Endothelial cell of umbilical vein (primary cell): Measurements from ENCODE around the gene LMO7. TPM values are rescaled to one million over a fixed set of nuclear protein-coding genes. Genes with fewer than 3 reads are reported as not detected.

Experiments
- BruUV-seq: library from RNA; stranded (reverse); fragments of 400-500 nt; replicated peaks from 2 replicates; lab custom pipeline; 2021; lab: Mats Ljungman, UMichigan
- CTCF ChIA-PET: fragments of 300-600, 350-600 bp; sonication (Branson Sonifier 250); formaldehyde crosslinking; loops from one replicate; lab custom pipeline; 2021; ENCODE audit warnings: antibody characterized with exemption, inconsistent platforms; lab: Charles Lee
- POLR2A ChIA-PET: fragments of 300-600, 350-600 bp; sonication (Branson Sonifier 250); formaldehyde crosslinking; loops from one replicate; lab custom pipeline; 2021; ENCODE audit warnings: antibody characterized with exemption, inconsistent platforms; lab: Charles Lee
- DNase-seq: peaks from one replicate; pipeline ENCODE4 v3.0.0-alpha.2; 2011; ENCODE audit warnings: low read depth, low spot score
- FAIRE-seq: peaks from 2 replicates; lab custom pipeline; 2011; peaks lifted over from hg19 to GRCh38; lab: Jason Lieb, UNC
- H2AFZ ChIP-seq: 2 replicates; pipeline ENCODE4 v1.6.0; 2012; ENCODE audit warnings: low read depth, low read length, control low read depth, inconsistent platforms
- H3K27ac ChIP-seq: 2 replicates; pipeline ENCODE4 v1.5.1; 2011; ENCODE audit warnings: low read depth, mild to moderate bottlenecking, control low read depth, low read length, moderate library complexity; ENCODE audit not compliant: insufficient read depth
- H3K27me3 ChIP-seq, 2 experiments: 2 replicates each; pipeline versions ENCODE4 v1.6.0 to v1.6.1; 2011; ENCODE audit warnings: low read length in 2 of 2, mixed read lengths in 1 of 2; ENCODE audit not compliant: control insufficient read depth in 2 of 2, insufficient read depth in 2 of 2
- H3K36me3 ChIP-seq, 2 experiments: 2 replicates in 1 of 2; 3 replicates in 1 of 2; pipeline ENCODE4 v1.5.1; 2011; ENCODE audit warnings: low read length in 2 of 2, mild to moderate bottlenecking in 1 of 2, moderate library complexity in 1 of 2; ENCODE audit not compliant: control insufficient read depth in 2 of 2, insufficient read depth in 2 of 2; ENCODE audit errors: extremely low read depth in 1 of 2
- H3K4me1 ChIP-seq: 3 replicates; pipeline ENCODE4 v1.5.1; 2011; ENCODE audit warnings: mild to moderate bottlenecking, low read length; ENCODE audit not compliant: control insufficient read depth, insufficient read depth; ENCODE audit errors: extremely low read depth
- H3K4me2 ChIP-seq: 2 replicates; pipeline ENCODE4 v1.6.1; 2011; ENCODE audit warnings: low read length, control low read depth, mixed read lengths; ENCODE audit not compliant: insufficient read depth
- H3K4me3 ChIP-seq, 3 experiments: fragments of 200-600 bp in 1 of 3; sonication (generic), shearing (Covaris generic) in 1 of 3; replicated peaks in 1 of 3; 2 replicates each; pipeline ENCODE4 v1.5.1; 2011 to 2016; ENCODE audit warnings: control low read depth in 3 of 3, low read length in 3 of 3, mild to moderate bottlenecking in 2 of 3, inconsistent platforms in 1 of 3, low read depth in 1 of 3, moderate library complexity in 1 of 3; ENCODE audit not compliant: insufficient read depth in 1 of 3
- H3K79me2 ChIP-seq: 2 replicates; pipeline ENCODE4 v1.6.0; 2012; ENCODE audit warnings: low read length, inconsistent platforms; ENCODE audit not compliant: control insufficient read depth, insufficient read depth
- H3K9ac ChIP-seq: replicated peaks from 2 replicates; pipeline ENCODE3; 2011; ENCODE audit warnings: low read length, control low read depth; ENCODE audit not compliant: insufficient read depth; ENCODE audit errors: extremely low read depth
- H3K9me1 ChIP-seq: replicated peaks from 3 replicates; pipeline ENCODE4 v1.6.0; 2011; ENCODE audit warnings: mild to moderate bottlenecking, low read length; ENCODE audit not compliant: control insufficient read depth, insufficient read depth; ENCODE audit errors: extremely low read depth
- H3K9me3 ChIP-seq: replicated peaks from 2 replicates; pipeline ENCODE4 v1.5.1; 2012; ENCODE audit warnings: low read length, inconsistent platforms; ENCODE audit not compliant: control insufficient read depth, insufficient read depth
- H4K20me1 ChIP-seq: replicated peaks from 2 replicates; pipeline ENCODE3; 2011; ENCODE audit warnings: mild to moderate bottlenecking, low read length; ENCODE audit not compliant: control insufficient read depth, insufficient read depth; ENCODE audit errors: extremely low read depth
- EZH2 ChIP-seq: IDR thresholded peaks from 2 replicates; pipeline ENCODE4 v1.6.1; 2012; ENCODE audit warnings: borderline replicate concordance, low read depth, mild to moderate bottlenecking, moderate library complexity, low read length, inconsistent platforms; ENCODE audit not compliant: severe bottlenecking
- FOS ChIP-seq: IDR thresholded peaks from 2 replicates; pipeline ENCODE4 v1.6.1; 2011; ENCODE audit warnings: mild to moderate bottlenecking, low read length, moderate library complexity, borderline replicate concordance; ENCODE audit not compliant: insufficient read depth
- GATA2 ChIP-seq: IDR thresholded peaks from 2 replicates; pipeline ENCODE4 v1.7.0; 2011; ENCODE audit warnings: low read depth, mild to moderate bottlenecking, moderate library complexity, mixed read lengths, low read length; ENCODE audit not compliant: insufficient read length, insufficient read depth
- JUN ChIP-seq: IDR thresholded peaks from 2 replicates; pipeline ENCODE4 v1.6.1; 2011; ENCODE audit warnings: borderline replicate concordance, low read depth; ENCODE audit not compliant: insufficient read length, insufficient read depth
- MYC ChIP-seq: IDR thresholded peaks from one replicate; pipeline ENCODE4 v1.6.1; 2011; ENCODE audit warnings: mild to moderate bottlenecking, low read depth, low read length
- POLR2A ChIP-seq: IDR thresholded peaks from 2 replicates; pipeline ENCODE4 v1.6.1; 2012; ENCODE audit warnings: low read depth, mild to moderate bottlenecking, control low read depth, low read length
- POLR2AphosphoS5 ChIP-seq: IDR thresholded peaks from 2 replicates; pipeline ENCODE4 v1.6.1; 2012; ENCODE audit warnings: low read depth, mild to moderate bottlenecking, control low read depth, low read length, moderate library complexity; ENCODE audit not compliant: insufficient read depth
- dilution Hi-C: fragments of 300-500 bp; cut with MboI; formaldehyde crosslinking; loops from one replicate; pipeline ENCODE4 v1.15.0; 2019; ENCODE audit warnings: low sequenced_read_pairs; ENCODE audit not compliant: extremely low pct_ligation_motif_present
- intact Hi-C: fragments of 100-400 bp; cut with micrococcal nuclease; formaldehyde crosslinking; loops from one replicate; pipeline ENCODE4 v1.10.0; 2022
- polyA plus RNA-seq, 4 experiments: library from polyadenylated mRNA; depleted of rRNA in 3 of 4; stranded (reverse) in 3 of 4; unstranded in 1 of 4; fragments of >200 nt; gene quantifications; 2 replicates each; pipeline versions ENCODE4 v1.2.1 to v1.2.3, GENCODE V29; 2011 to 2012; ENCODE audit warnings: missing spikeins in 1 of 4
- total RNA-seq: library from RNA; stranded (reverse); gene quantifications from 2 replicates; pipeline ENCODE4 v1.2.3, GENCODE V29; 2021
- TF ChIP-seq, protein P1 (sequence below), 2 donors: IDR thresholded peaks; 1 replicate in 1 of 2; 2 replicates in 1 of 2; pipeline ENCODE4 v1.5.1; 2011; ENCODE audit warnings: low read length in 2 of 2, mild to moderate bottlenecking in 2 of 2, moderate library complexity in 2 of 2, control low read depth in 1 of 2, inconsistent platforms in 1 of 2, low read depth in 1 of 2; ENCODE audit not compliant: insufficient read depth in 1 of 2; ENCODE audit errors: extremely low read depth in 1 of 2
- TF ChIP-seq, protein P2 (sequence below): IDR thresholded peaks from 2 replicates; pipeline ENCODE4 v1.6.1; 2011; ENCODE audit not compliant: insufficient read depth, insufficient read length

The LMO7 gene
- total and polyA plus RNA-seq, 2 donors (not counting 3 experiments of a cell fraction or from before 2014, with no cell fraction given): 10.5 to 21.1 TPM

DNA sequence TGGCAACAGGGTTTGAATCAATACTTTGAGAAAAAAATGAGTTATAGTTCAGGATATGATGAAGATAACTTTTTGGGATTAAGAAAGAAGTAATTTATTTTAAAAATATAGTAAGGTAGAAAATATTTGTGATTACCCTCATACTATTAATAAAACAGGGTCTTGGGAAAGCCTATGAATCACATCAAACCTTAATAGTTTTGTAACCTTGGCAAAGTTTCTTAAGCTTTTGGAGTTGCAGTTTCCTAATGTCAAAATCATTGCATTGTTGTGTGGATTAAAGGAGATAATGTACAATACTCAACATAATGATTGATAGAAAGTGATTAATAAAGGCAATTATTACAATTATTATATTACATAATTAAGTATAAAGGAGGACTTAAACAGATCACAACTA is 149.0 kb downstream of the LMO7 start:
- BruUV-seq: no TSS peak
- Histone ChIP-seq H3K79me2 (no peaks in the 10 kb centered on the region), H4K20me1 (no peaks in the 10 kb centered on the region), H2AFZ (no peak overlapping the region), H3K36me3 (no peaks in the 10 kb centered on the region), H3K27me3 (no peaks in the 10 kb centered on the region), H3K4me3 (no peak overlapping the region), H3K9ac (no peak overlapping the region), H3K9me1 (no peaks in the 10 kb centered on the region), H3K4me1 (peaks cover 21% of the 10 kb centered on the region), H3K4me2 (no peak overlapping the region), H3K9me3 (no peaks in the 10 kb centered on the region), H3K27ac (no peak overlapping the region)
- ChIA-PET POLR2A (no interaction called here), CTCF (interaction anchor here (0.6 kb wide), 1 partner anchor 47 kb away, joined by 3 read pairs; no protein-coding TSS in a partner anchor)
- no peak for DNase-seq
- FAIRE-seq: no peak
- TF ChIP-seq EZH2: no peak
- TF ChIP-seq FOS: no peak
- no peak for TF ChIP-seq MYC
- TF ChIP-seq POLR2AphosphoS5: no peak
- TF ChIP-seq, protein P1, sequence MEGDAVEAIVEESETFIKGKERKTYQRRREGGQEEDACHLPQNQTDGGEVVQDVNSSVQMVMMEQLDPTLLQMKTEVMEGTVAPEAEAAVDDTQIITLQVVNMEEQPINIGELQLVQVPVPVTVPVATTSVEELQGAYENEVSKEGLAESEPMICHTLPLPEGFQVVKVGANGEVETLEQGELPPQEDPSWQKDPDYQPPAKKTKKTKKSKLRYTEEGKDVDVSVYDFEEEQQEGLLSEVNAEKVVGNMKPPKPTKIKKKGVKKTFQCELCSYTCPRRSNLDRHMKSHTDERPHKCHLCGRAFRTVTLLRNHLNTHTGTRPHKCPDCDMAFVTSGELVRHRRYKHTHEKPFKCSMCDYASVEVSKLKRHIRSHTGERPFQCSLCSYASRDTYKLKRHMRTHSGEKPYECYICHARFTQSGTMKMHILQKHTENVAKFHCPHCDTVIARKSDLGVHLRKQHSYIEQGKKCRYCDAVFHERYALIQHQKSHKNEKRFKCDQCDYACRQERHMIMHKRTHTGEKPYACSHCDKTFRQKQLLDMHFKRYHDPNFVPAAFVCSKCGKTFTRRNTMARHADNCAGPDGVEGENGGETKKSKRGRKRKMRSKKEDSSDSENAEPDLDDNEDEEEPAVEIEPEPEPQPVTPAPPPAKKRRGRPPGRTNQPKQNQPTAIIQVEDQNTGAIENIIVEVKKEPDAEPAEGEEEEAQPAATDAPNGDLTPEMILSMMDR (IDR thresholded peaks at IDR 0.05; ENCODE audit: extremely low read depth in 1 of 2, insufficient read depth in 1 of 2, low read depth in 1 of 2, low read length in 2 of 2): no peak
- no peak for TF ChIP-seq JUN
- TF ChIP-seq GATA2: no peak
- TF ChIP-seq, protein P2, sequence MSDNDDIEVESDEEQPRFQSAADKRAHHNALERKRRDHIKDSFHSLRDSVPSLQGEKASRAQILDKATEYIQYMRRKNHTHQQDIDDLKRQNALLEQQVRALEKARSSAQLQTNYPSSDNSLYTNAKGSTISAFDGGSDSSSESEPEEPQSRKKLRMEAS: no peak
- no peak for TF ChIP-seq POLR2A
- dilution Hi-C loops (no loop called here), intact Hi-C loops (no loop called here)
